ENCODE data around the gene PRELID3B.

DNA sequence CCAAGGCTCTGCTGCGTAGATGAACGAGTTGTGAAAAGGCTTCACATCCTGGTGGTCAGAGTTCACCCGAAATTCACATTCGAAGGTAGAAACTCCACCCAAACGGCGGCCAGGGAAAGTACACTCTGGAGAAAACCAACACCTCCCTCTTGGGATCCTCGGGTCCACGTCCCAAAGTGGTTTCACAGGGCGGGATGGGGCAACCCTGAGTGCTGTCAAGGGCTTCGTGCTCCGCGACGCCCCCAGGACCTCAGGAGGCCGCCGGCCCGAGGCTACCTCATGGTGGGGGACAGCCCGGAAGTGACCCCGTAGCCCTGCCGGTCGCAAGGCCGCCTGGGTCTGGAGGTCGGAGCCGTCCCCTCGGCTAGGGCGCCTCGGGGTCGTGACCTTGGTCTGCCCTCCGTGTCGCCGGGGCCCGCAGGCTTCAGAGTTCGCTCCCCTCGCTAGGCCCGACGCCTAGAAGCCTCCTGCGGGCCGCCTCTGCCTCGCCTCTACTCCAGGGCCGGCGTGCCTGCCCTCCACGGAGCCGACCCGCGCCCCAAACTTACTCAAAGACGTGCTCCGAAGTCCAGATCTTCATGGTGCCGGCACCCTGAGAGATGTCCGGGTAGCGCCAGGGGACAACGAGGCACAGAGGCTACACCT, at the start of gene PRELID3B:
- TF ChIP-seq, protein P1, sequence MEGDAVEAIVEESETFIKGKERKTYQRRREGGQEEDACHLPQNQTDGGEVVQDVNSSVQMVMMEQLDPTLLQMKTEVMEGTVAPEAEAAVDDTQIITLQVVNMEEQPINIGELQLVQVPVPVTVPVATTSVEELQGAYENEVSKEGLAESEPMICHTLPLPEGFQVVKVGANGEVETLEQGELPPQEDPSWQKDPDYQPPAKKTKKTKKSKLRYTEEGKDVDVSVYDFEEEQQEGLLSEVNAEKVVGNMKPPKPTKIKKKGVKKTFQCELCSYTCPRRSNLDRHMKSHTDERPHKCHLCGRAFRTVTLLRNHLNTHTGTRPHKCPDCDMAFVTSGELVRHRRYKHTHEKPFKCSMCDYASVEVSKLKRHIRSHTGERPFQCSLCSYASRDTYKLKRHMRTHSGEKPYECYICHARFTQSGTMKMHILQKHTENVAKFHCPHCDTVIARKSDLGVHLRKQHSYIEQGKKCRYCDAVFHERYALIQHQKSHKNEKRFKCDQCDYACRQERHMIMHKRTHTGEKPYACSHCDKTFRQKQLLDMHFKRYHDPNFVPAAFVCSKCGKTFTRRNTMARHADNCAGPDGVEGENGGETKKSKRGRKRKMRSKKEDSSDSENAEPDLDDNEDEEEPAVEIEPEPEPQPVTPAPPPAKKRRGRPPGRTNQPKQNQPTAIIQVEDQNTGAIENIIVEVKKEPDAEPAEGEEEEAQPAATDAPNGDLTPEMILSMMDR (IDR thresholded peaks at IDR 0.05; ENCODE audit: low read length), result no peak
- no peak for TF ChIP-seq EZH2 (IDR thresholded peaks at IDR 0.05; ENCODE audit: borderline replicate concordance, low read length)
